K562 (cell line): ENCODE results near the gene HOXC12. TPM values are rescaled to one million over a fixed set of nuclear protein-coding genes. Genes with fewer than 3 reads are reported as not detected.

Source experiments
- CBX5 ChIP-seq: IDR thresholded peaks from 2 replicates; pipeline ENCODE4 v1.6.1; 2014; ENCODE audit warnings: low read depth, borderline replicate concordance
- CHCHD3 ChIP-seq: fragments of 250-450 bp; sonication (Bioruptor Pico); IDR thresholded peaks from 2 replicates; pipeline ENCODE4 v2.1.2; 2022; ENCODE audit warnings: mild to moderate bottlenecking
- CREBBP ChIP-seq: IDR thresholded peaks from one replicate; pipeline ENCODE4 v1.6.1; 2012; ENCODE audit warnings: low read depth, mild to moderate bottlenecking, control low read depth, inconsistent platforms, low read length
- CXXC5 ChIP-seq: fragments of 250-450 bp; sonication (Bioruptor Pico); IDR thresholded peaks from 2 replicates; pipeline ENCODE4 v1.8.0; 2022; ENCODE audit warnings: inconsistent platforms, mild to moderate bottlenecking, moderate library complexity
- E2F1 ChIP-seq: sonication (generic); formaldehyde crosslinking; IDR thresholded peaks from 2 replicates; pipeline ENCODE4 v1.8.1; 2023; ENCODE audit warnings: mild to moderate bottlenecking, missing genetic modification reagents, moderate library complexity
- E4F1 ChIP-seq: fragments of 250-450 bp; sonication (Bioruptor Pico); IDR thresholded peaks from 2 replicates; pipeline ENCODE4 v1.5.0; 2021; ENCODE audit warnings: mild to moderate bottlenecking, borderline replicate concordance
- EGR1 ChIP-seq: fragments of 450-650 bp; conservative IDR thresholded peaks from 2 replicates; pipeline ENCODE4 v1.6.1; 2017; ENCODE audit warnings: mild to moderate bottlenecking
- FOXK2 ChIP-seq, 2 experiments: fragments of 450-650 bp; IDR thresholded peaks in 1 of 2; conservative IDR thresholded peaks in 1 of 2; 2 replicates each; pipeline ENCODE4 v1.6.1; 2016; ENCODE audit warnings: low read depth in 2 of 2, mild to moderate bottlenecking in 1 of 2
- GABPA ChIP-seq: fragments of 200-800 bp; sonication (Bioruptor generic); conservative IDR thresholded peaks from 2 replicates; pipeline ENCODE4 v1.6.1; 2016; ENCODE audit warnings: low read depth, missing genetic modification characterization, missing compliant biosample characterization
- ILK ChIP-seq: fragments of 450-650 bp; IDR thresholded peaks from 2 replicates; pipeline ENCODE4 v1.6.1; 2016; ENCODE audit warnings: missing genetic modification characterization, low read depth, mild to moderate bottlenecking, missing compliant biosample characterization, moderate library complexity, borderline replicate concordance
- JUN ChIP-seq, 2 experiments: sonication (generic) in 1 of 2; formaldehyde crosslinking in 1 of 2; IDR thresholded peaks; 2 replicates each; pipeline versions ENCODE4 v1.6.1 to v1.8.0; 2012 to 2022; ENCODE audit warnings: borderline replicate concordance in 2 of 2, mild to moderate bottlenecking in 2 of 2, improper control_type of control experiment in 1 of 2, low read depth in 1 of 2, low read length in 1 of 2, missing genetic modification reagents in 1 of 2
- LCOR ChIP-seq: sonication (generic); formaldehyde crosslinking; IDR thresholded peaks from 2 replicates; pipeline ENCODE4 v1.8.0; 2022; ENCODE audit warnings: mild to moderate bottlenecking, missing genetic modification reagents
- MIER1 ChIP-seq: fragments of 450-650 bp; IDR thresholded peaks from 2 replicates; pipeline ENCODE4 v1.6.1; 2016; ENCODE audit warnings: antibody characterized with exemption, mild to moderate bottlenecking, low read depth
- MLLT1 ChIP-seq, 2 experiments: fragments of 450-650 bp; IDR thresholded peaks; 2 replicates each; pipeline ENCODE4 v1.6.1; 2016
- NCOR1 ChIP-seq: fragments of 450-650 bp; IDR thresholded peaks from 2 replicates; pipeline ENCODE4 v1.6.1; 2016; ENCODE audit warnings: mild to moderate bottlenecking, moderate library complexity
- RBFOX2 ChIP-seq: fragments of 200-400 bp; formaldehyde crosslinking; IDR thresholded peaks from 2 replicates; pipeline ENCODE4 v1.6.1; 2017; ENCODE audit warnings: low read depth, mild to moderate bottlenecking, low read length, moderate library complexity
- SP1 ChIP-seq: sonication (generic); formaldehyde crosslinking; IDR thresholded peaks from 2 replicates; pipeline ENCODE4 v1.8.1; 2022; ENCODE audit warnings: mild to moderate bottlenecking, missing genetic modification reagents
- TEAD4 ChIP-seq, 2 experiments: sonication (generic) in 1 of 2; formaldehyde crosslinking in 1 of 2; IDR thresholded peaks; 2 replicates each; pipeline versions ENCODE4 v1.6.1 to v1.8.0; 2012 to 2022; ENCODE audit warnings: borderline replicate concordance in 1 of 2, inconsistent platforms in 1 of 2, low read length in 1 of 2, mild to moderate bottlenecking in 1 of 2, missing genetic modification reagents in 1 of 2
- ZC3H11A ChIP-seq: IDR thresholded peaks from 2 replicates; pipeline ENCODE4 v1.6.1; 2012; ENCODE audit warnings: low read depth, low read length, improper control_type of control experiment
- ZNF436 ChIP-seq: fragments of 250-450, 450-650 bp; sonication (Bioruptor Pico); formaldehyde crosslinking; IDR thresholded peaks from 2 replicates; pipeline ENCODE4 v1.7.0; 2020; ENCODE audit warnings: mild to moderate bottlenecking
- polyA plus RNA-seq, 8 experiments: library from polyadenylated mRNA; depleted of rRNA in 4 of 8; stranded (reverse) in 5 of 8; unstranded in 3 of 8; fragments of >200 nt; fragmentation: Nextera tagmentation in 2 of 8; fragmentation: Illumina TruSeq in 1 of 8; extraction: Ambion mirVana in 2 of 8; extraction: Trizol in 1 of 8; gene quantifications; 2 replicates each; pipeline versions ENCODE4 v1.2.1 to v1.2.3, GENCODE V29; 2011 to 2014; ENCODE audit warnings: inconsistent platforms in 1 of 8, missing spikeins in 1 of 8
- total RNA-seq, 7 experiments: library from RNA; depleted of rRNA in 6 of 7; stranded (reverse); fragments of >200 nt in 6 of 7; fragmentation: Illumina TruSeq in 2 of 7; extraction: Trizol in 2 of 7; gene quantifications; 2 replicates each; pipeline versions ENCODE4 v1.2.1 to v1.2.3, GENCODE V29; 2011 to 2021; ENCODE audit warnings: low replicate concordance in 1 of 7

HOXC12 gene
- total and polyA plus RNA-seq, 9 of the 15 experiments (the other 6 are each of a cell fraction or from before 2014, with no cell fraction given), result 0.04 to 0.36 (median 0.11) TPM; not detected in 1

- TF ChIP-seq NCOR1, result no peak
- peak; percentile 78 for TF ChIP-seq CXXC5 (CRISPR knock-in tag)
- no peak; a peak in 1 of 4 replicates for TF ChIP-seq MLLT1 (IDR thresholded peaks at IDR 0.05)
- TF ChIP-seq ILK (tag), result no peak
- TF ChIP-seq EGR1, result peak; percentile 23; the same call in 1 of the 2 replicates
- TF ChIP-seq E4F1 (CRISPR knock-in tag), result no peak
- peak; percentile 31; the same call in 1 of the 2 replicates for TF ChIP-seq GABPA (tag)
- 0 out of 2 replicates have a peak, but pooled peaks have one; percentile 43 for TF ChIP-seq LCOR (CRISPR knock-in tag)
- TF ChIP-seq CBX5, result no peak
- TF ChIP-seq ZC3H11A, result no peak
- TF ChIP-seq FOXK2 (conservative IDR thresholded peaks at IDR 0.05 in 1 of 2, IDR thresholded peaks at IDR 0.05 in 1 of 2; ENCODE audit: low read depth in 2 of 2), result no peak; a peak in 1 of 4 replicates
- no peak for TF ChIP-seq ZNF436
- peak; percentile 56; the same call in 1 of the 2 replicates for TF ChIP-seq SP1 (CRISPR knock-in tag)
- no peak for TF ChIP-seq CHCHD3
- no peak for TF ChIP-seq JUN (IDR thresholded peaks at IDR 0.05; ENCODE audit: borderline replicate concordance, low read depth, low read length)
- TF ChIP-seq JUN (CRISPR knock-in tag; IDR thresholded peaks at IDR 0.05; ENCODE audit: borderline replicate concordance), result no peak; the same call in 1 of the 2 replicates
- no peak for TF ChIP-seq MIER1
- TF ChIP-seq TEAD4 (IDR thresholded peaks at IDR 0.05; ENCODE audit: low read length), result no peak
- TF ChIP-seq TEAD4 (CRISPR knock-in tag; IDR thresholded peaks at IDR 0.05; ENCODE audit: borderline replicate concordance), result peak; percentile 83
- no peak for TF ChIP-seq CREBBP
- peak; percentile 82 for TF ChIP-seq E2F1
- peak; percentile 85 for TF ChIP-seq RBFOX2
Observed at GRCh38 chr12:54000116-54001114, 45.7 kb downstream of the HOXC12 start, which contains the start of gene HOXC9 (continued).
